ENCODE measurements around the gene SLC9C1.
A peak's percentile ranks its signal among the peaks of the same experiment; 100 is the strongest.

Gene SLC9C1

GRCh38 chr3:112171144-112171543 is 122.9 kb downstream of the SLC9C1 start:
- Mint-ChIP-seq H3K4me1 (no peaks in the 10 kb centered on the region), H3K27ac (no peak overlapping the region), H3K4me3 (no peak overlapping the region), H3K36me3 (no peaks in the 10 kb centered on the region), H3K27me3 (peaks cover under 1% of the 10 kb centered on the region), H3K9me3 (no peaks in the 10 kb centered on the region)

- Mint-ChIP-seq H3K27me3 (no peaks in the 10 kb centered on the region), H3K4me1 (no peaks in the 10 kb centered on the region), H3K9me3 (no peaks in the 10 kb centered on the region), H3K36me3 (no peaks in the 10 kb centered on the region), H3K27ac (no peak overlapping the region), H3K4me3 (no peak overlapping the region)
These were observed 124.0 kb downstream of the SLC9C1 start for GRCh38 chr3:112170046-112170445.

GRCh38 chr3:112167758-112168157 is 126.3 kb downstream of the SLC9C1 start:
- Mint-ChIP-seq H3K9me3 (no peaks in the 10 kb centered on the region), H3K4me3 (no peak overlapping the region), H3K36me3 (no peaks in the 10 kb centered on the region), H3K27ac (no peak overlapping the region), H3K27me3 (no peaks in the 10 kb centered on the region), H3K4me1 (no peaks in the 10 kb centered on the region)

GRCh38 chr3:112149136-112149535 is 144.9 kb downstream of the SLC9C1 start:
- Mint-ChIP-seq H3K4me1 (no peaks in the 10 kb centered on the region), H3K27me3 (no peaks in the 10 kb centered on the region), H3K36me3 (peaks cover 12% of the 10 kb centered on the region), H3K9me3 (peaks cover 17% of the 10 kb centered on the region), H3K4me3 (no peak overlapping the region), H3K27ac (no peak overlapping the region)

- Mint-ChIP-seq H3K27ac (peak overlapping the region; percentile 36), H3K4me1 (peaks cover 13% of the 10 kb centered on the region), H3K4me3 (peak overlapping the region; percentile 53), H3K9me3 (peaks cover 17% of the 10 kb centered on the region), H3K27me3 (no peaks in the 10 kb centered on the region), H3K36me3 (peaks cover 10% of the 10 kb centered on the region)
These were observed 150.3 kb downstream of the SLC9C1 start for GRCh38 chr3:112143689-112144088.

- H3K36me3 Mint-ChIP-seq = peaks cover 10% of the 10 kb centered on the region
- H3K4me1 Mint-ChIP-seq = peaks cover 13% of the 10 kb centered on the region
- H3K9me3 Mint-ChIP-seq = peaks cover 17% of the 10 kb centered on the region
- peak overlapping the region; percentile 36 for H3K27ac Mint-ChIP-seq
- no peak overlapping the region for H3K4me3 Mint-ChIP-seq
- H3K27me3 Mint-ChIP-seq = no peaks in the 10 kb centered on the region
These were observed 150.8 kb downstream of the SLC9C1 start for GRCh38 chr3:112143251-112143650.

- Mint-ChIP-seq H3K4me3 (no peak overlapping the region), H3K36me3 (no peaks in the 10 kb centered on the region), H3K9me3 (peaks cover under 1% of the 10 kb centered on the region), H3K4me1 (peaks cover 32% of the 10 kb centered on the region), H3K27me3 (no peaks in the 10 kb centered on the region), H3K27ac (no peak overlapping the region)
These were observed 152.7 kb downstream of the SLC9C1 start for GRCh38 chr3:112141293-112141692.

GRCh38 chr3:112140584-112140983 is 153.4 kb downstream of the SLC9C1 start:
- H3K4me1 Mint-ChIP-seq = peaks cover 39% of the 10 kb centered on the region
- H3K9me3 Mint-ChIP-seq = no peaks in the 10 kb centered on the region
- no peak overlapping the region for H3K4me3 Mint-ChIP-seq
- no peak overlapping the region for H3K27ac Mint-ChIP-seq
- H3K27me3 Mint-ChIP-seq = no peaks in the 10 kb centered on the region
- H3K36me3 Mint-ChIP-seq = no peaks in the 10 kb centered on the region

GRCh38 chr3:112138219-112138969 is 155.6 kb downstream of the SLC9C1 start:
- Mint-ChIP-seq H3K9me3 (no peaks in the 10 kb centered on the region), H3K27ac (no peak overlapping the region), H3K27me3 (no peaks in the 10 kb centered on the region), H3K36me3 (no peaks in the 10 kb centered on the region), H3K4me1 (peaks cover 55% of the 10 kb centered on the region), H3K4me3 (no peak overlapping the region)

- no peaks in the 10 kb centered on the region for H3K9me3 Mint-ChIP-seq
- H3K27me3 Mint-ChIP-seq = no peaks in the 10 kb centered on the region
- no peak overlapping the region for H3K4me3 Mint-ChIP-seq
- H3K36me3 Mint-ChIP-seq = no peaks in the 10 kb centered on the region
- no peak overlapping the region for H3K27ac Mint-ChIP-seq
- peaks cover 58% of the 10 kb centered on the region for H3K4me1 Mint-ChIP-seq
These were observed 156.2 kb downstream of the SLC9C1 start for GRCh38 chr3:112137781-112138180.

- Mint-ChIP-seq H3K27ac (peak overlapping the region; percentile 47), H3K36me3 (no peaks in the 10 kb centered on the region), H3K9me3 (no peaks in the 10 kb centered on the region), H3K4me1 (peaks cover 65% of the 10 kb centered on the region), H3K27me3 (no peaks in the 10 kb centered on the region), H3K4me3 (no peak overlapping the region)
These were observed 156.9 kb downstream of the SLC9C1 start for GRCh38 chr3:112136959-112137693.

GRCh38 chr3:112136046-112136445 is 158.0 kb downstream of the SLC9C1 start:
- H3K4me3 Mint-ChIP-seq = no peak overlapping the region
- peaks cover 71% of the 10 kb centered on the region for H3K4me1 Mint-ChIP-seq

GRCh38 chr3:112134335-112135124 is 159.5 kb downstream of the SLC9C1 start:
- H3K4me3 Mint-ChIP-seq = peak overlapping the region; percentile 50
- peak overlapping the region; percentile 87 for H3K27ac Mint-ChIP-seq
- peaks cover 83% of the 10 kb centered on the region for H3K4me1 Mint-ChIP-seq
- H3K27me3 Mint-ChIP-seq = no peaks in the 10 kb centered on the region
- no peaks in the 10 kb centered on the region for H3K9me3 Mint-ChIP-seq
- no peaks in the 10 kb centered on the region for H3K36me3 Mint-ChIP-seq

More at GRCh38 chr3:112136046-112136445, 158.0 kb downstream of the SLC9C1 start:
- no peaks in the 10 kb centered on the region for H3K27me3 Mint-ChIP-seq
- H3K27ac Mint-ChIP-seq = no peak overlapping the region
- no peaks in the 10 kb centered on the region for H3K36me3 Mint-ChIP-seq
- H3K9me3 Mint-ChIP-seq = no peaks in the 10 kb centered on the region

- H3K4me1 Mint-ChIP-seq = peaks cover 90% of the 10 kb centered on the region
- no peaks in the 10 kb centered on the region for H3K36me3 Mint-ChIP-seq
- H3K4me3 Mint-ChIP-seq = peak overlapping the region; percentile 91
- H3K27me3 Mint-ChIP-seq = no peaks in the 10 kb centered on the region
- H3K9me3 Mint-ChIP-seq = no peaks in the 10 kb centered on the region
- H3K27ac Mint-ChIP-seq = peak overlapping the region; percentile 97
These were observed 160.2 kb downstream of the SLC9C1 start for GRCh38 chr3:112133626-112134334.

GRCh38 chr3:112132975-112133448 is 161.0 kb downstream of the SLC9C1 start, which contains the start of gene GCSAM:
GCSAM (minus strand) TSS chr3:112133248; CDS start chr3:112133120, 128 bp downstream.
- peak within 1 kb of the TSS; percentile 97 for H3K27ac Mint-ChIP-seq
- H3K4me3 Mint-ChIP-seq = peak within 1 kb of the TSS; percentile 91
- H3K36me3 Mint-ChIP-seq = no peaks in the 10 kb centered on the region
- no peaks in the 10 kb centered on the region for H3K9me3 Mint-ChIP-seq
- no peaks in the 10 kb centered on the region for H3K27me3 Mint-ChIP-seq
- peaks cover 96% of the 10 kb centered on the region for H3K4me1 Mint-ChIP-seq

All from activated naive CD4-positive, alpha-beta T cell treated with anti-CD3 and anti-CD28 coated beads, Interleukin-2, amount 50 U/mL, for 24 hours (primary cell).